Umbilical cord (tissue), 2 donors: ENCODE results near the gene HEG1. TPM values are rescaled to one million over a fixed set of nuclear protein-coding genes. Genes with fewer than 3 reads are reported as not detected.

Experiments used
- DNase-seq: peaks from one replicate; pipeline ENCODE4 v3.0.0-alpha.2; 2015; ENCODE audit warnings: low spot score
- total RNA-seq: library from RNA; depleted of rRNA; stranded (reverse); fragments of >200 nt; gene quantifications from one replicate; pipeline ENCODE4 v1.2.3, GENCODE V29; 2014; ENCODE audit warnings: low replicate concordance; ENCODE audit not compliant: insufficient read depth

Gene HEG1
- total RNA-seq, 1 donor from 2014 or later: 33.9 TPM

DNA sequence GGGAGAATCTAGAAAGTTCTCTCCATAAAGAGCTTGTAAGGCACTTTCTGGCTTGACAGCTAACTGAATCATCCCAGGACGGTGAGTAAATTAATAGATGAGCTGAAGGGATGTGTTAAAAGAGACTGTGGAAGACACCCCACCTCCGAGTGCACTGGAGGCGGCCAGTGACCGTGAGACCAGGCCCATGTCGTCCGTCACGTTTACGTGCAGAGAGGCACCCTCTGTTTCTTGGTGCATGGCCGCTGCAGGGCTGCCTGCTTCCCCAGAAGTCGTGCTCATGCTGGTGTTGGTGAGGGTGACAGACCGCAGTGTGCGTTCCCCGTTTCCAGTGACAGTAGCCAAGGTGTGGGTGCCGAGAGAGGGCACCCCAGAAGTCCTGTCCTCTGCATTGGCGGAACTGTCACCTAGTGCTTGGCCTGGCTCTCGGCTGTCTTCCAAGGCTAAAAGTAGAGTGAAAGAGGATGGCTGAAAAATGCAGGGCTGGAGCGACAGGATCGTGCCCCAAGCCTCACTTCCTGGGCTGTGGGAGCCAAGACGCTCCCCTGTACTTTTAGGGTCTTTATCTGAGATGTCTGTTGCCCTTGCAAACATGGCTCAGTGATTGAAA lies 41.1 kb downstream of the HEG1 start:
- DNase-seq: no peak

DNA sequence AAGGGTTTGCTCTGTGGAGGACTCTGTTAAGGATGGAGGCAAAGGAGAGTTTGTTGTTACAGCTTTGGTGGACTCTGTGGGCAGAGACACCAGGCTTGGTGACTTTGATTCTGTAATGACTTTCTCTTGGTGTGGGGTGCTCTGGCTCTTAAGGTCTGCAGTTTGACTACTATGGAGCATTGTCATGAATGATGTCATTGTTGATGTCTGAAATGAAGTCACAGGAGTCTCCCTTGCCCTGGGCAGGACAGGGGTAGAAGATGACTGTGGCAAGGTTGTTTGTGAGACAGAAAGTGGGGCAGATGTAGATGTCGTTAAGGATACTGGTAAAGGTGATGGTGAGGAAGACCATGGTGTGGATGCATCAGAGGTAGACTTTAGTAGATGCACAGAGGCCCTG lies 42.7 kb downstream of the HEG1 start:
- DNase-seq: no peak

DNA sequence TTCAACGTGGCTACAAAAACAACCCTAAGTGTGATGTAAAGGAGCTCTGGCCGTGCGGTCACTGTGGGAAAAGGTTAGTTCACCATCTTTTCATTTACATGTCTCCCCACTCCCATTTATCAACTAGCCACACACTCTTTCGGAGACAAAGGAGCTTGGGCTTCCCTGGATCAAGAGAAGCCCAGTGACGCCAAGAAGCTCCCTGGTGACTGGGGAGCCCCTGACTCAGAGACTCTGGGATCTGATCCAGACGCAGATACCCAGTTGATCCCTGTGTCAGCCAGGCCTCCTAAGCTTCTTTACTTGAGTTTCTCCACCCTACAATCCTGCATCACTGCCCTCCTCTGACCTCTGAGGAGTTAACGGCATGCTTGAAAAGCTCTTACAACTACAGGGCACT lies 43.9 kb downstream of the HEG1 start:
- DNase-seq: peak; percentile 81

DNA sequence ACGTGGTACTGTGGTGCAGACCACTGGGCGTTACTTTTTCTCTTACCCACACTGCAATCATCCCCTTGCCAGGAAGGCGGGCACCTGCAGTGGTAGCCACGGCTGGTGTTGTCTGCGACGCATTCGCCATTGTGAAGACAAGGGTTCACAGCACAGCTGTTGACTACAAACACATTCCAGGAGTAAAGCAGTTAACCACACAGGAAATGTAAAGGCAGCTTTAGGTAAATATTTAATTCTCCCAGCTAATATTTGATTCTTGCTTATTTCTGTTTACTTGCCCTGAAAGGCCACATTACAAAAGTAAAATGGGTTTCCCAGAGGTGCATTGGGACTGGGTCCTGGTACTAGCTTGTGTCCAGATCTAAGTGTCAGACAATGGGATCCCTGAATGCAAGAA lies 45.4 kb downstream of the HEG1 start:
- no peak for DNase-seq

- no peak for DNase-seq
These were observed 47.0 kb downstream of the HEG1 start for GRCh38 chr3:125008766-125009165.

GRCh38 chr3:125006291-125006731 lies 49.5 kb downstream of the HEG1 start:
- peak; percentile 17 for DNase-seq

DNA sequence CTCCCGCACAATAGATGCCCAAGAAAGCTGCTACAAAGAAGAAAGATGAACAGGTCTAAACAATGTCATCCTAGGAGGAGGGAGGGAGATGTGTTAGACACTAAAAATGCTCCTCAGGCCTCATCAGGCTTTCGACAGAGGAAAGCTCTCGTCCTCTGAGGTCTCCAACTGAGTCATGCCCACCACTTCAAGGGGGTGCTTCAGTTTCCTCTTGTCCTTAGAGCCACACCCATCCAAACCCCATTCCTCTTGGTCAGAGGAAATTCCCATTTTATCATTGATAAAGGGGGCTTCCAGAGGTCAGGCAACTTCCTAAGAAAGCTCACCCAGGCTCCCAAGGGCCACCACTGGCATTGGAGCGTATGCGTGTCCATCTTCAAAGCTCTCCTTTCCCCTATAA lies 50.1 kb downstream of the HEG1 start:
- no peak for DNase-seq

DNA sequence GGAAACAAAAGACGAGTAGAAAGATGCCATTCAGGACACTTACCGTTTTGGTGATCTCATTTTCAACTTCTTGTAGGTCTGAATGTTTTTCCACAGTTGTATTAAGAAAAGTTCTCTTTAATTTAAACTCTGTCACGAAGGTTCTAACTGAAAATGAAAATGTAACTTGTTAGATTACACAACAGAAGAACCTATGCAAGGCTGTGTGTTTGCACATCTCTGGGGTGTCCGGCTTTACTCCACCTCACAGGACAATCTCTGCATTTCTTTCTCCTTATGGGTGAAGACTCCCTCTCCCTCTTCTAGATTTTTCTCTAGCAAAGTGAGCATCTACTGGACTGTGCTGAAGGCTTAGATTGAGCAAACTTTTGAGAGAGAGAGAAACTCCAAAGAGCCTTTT lies 50.6 kb downstream of the HEG1 start:
- no peak for DNase-seq

GRCh38 chr3:125003859-125004595 lies 51.8 kb downstream of the HEG1 start:
- no peak for DNase-seq

DNA sequence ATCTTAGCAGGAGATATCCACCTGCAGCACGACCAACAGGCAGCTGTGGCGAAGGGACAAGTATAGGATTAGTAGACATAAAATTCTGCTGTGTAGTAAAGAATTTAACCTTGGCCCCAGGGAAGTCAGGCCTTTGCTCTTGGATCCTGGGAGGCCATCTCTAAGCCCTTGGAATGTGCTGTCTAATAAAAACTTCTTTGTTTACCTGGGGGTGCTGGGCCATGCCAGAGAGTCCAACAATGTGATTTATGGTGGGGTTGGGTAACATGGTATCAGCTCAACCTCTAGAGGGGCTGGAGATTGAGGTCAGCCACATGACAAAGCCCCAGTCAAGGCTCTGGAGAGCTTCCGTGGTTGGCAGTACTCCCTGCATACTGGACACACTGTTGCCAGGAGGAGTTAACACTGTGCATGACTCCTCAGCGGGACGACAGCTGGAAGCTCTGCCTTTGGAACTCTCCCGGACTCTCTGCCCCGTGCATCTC lies 52.4 kb downstream of the HEG1 start:
- peak; percentile 80 for DNase-seq

DNA sequence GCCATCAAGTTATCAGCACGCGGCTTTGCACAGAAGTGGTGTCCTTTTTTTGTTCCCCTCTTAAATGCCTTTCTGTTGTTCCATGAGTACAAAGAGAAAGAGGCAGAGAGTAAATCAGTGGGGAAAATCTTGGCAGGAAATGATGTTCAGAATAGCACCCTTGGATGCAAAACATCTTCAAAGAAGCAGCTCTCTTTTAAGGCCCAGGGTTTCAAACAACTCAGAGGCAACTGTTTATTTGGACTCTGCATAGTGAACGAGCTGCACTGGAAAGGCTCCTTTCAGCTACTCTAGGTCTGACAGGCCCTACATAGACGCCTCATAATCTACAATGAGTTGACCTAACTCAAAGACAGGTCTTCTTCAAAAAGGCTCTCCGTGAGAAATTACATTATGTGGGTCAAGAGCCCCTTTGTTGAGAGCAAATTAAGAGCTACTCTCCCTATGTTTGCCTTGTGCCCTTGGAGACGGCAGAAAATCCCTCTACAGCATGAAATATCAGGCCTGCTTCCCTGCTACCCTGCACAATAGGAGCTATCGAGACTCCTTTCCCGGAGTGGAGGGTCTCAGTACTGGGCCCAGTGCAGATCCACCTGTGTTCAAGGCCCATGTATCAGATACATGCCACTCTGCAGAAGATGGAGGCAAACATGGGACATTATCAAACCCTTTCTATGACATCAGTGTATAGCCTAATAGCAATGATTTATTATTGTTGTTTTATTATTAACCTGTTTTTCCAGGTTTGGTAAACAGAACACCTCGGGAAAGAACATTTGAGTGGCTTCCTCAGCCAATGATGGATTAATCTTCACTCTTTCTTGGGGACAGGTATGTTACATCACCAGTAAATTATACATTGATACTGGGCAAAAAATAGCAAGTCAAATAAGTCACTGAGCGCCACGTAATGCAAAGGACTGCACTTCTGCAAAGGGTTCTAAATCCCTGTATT lies 53.1 kb downstream of the HEG1 start:
- no peak for DNase-seq

DNA sequence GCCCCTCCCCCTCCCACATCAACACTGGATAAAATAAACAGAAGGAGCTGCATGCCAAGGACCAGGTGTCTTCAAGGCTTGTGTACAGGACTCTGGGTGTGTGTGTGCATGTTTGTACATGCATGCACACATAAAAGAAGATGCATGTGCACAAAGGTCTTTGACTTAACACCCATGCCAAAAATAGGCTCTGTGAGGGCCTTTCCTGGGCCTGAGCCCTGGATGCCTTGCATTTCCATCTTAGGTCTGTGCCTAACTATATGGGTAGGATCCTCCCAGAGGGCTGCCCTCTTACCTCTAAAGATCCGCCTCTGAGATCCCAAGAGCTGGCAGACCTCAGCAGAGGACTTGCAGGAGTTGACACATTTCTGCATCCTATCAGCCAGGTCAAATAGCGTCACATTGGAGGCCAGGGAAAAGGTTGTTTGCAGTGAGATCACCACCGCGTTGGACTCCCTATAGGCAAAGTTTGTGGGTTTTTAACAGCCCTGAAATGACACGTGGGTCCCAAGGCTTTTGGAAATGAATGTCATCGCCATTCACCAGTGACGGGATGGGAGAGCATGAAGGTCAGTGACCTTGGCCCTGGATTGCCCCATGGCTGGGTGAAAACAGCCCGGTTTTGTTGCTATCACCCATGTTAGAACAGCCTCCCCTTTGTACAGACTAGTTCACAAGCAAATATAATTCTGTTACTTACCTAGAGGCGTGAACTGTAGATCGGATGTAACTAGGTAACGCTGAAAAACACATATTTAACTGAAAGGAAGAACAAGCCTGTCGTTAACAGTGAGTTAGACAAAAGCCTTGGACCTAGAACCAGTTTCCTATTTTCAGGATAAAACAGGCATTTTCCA lies 54.0 kb downstream of the HEG1 start:
- DNase-seq: no peak

GRCh38 chr3:125000661-125001060 lies 55.1 kb downstream of the HEG1 start:
- DNase-seq: no peak

DNA sequence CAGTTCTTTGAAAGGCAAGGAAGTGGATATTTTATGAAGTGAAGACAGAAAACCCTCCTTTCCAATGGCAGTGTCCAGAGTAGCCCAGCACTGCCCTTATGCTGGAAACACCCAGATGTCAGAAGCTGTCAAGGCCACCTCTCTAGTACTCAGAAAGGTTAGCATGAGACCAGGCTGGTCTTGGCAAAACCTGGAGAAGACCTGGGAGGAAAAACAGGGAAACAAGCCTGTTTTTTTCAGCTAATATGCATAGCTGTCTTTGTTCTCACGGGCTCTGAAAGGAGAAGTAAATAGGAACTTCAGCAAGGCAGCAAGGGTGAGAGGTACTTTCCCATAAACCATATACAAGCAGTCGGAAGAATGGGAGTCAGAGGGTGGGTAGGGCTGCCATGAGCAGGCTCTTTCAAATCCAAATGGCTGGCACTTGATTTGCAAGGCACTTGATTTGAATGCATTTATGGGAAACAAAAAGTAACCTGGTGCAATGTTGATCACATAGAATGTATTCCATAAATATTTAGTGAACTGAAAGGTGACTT lies 55.8 kb downstream of the HEG1 start:
- DNase-seq: no peak

- no peak for DNase-seq
These were observed 56.5 kb downstream of the HEG1 start for GRCh38 chr3:124999317-124999716.

- DNase-seq: no peak
These were observed 57.6 kb downstream of the HEG1 start for GRCh38 chr3:124998247-124998630.

DNA sequence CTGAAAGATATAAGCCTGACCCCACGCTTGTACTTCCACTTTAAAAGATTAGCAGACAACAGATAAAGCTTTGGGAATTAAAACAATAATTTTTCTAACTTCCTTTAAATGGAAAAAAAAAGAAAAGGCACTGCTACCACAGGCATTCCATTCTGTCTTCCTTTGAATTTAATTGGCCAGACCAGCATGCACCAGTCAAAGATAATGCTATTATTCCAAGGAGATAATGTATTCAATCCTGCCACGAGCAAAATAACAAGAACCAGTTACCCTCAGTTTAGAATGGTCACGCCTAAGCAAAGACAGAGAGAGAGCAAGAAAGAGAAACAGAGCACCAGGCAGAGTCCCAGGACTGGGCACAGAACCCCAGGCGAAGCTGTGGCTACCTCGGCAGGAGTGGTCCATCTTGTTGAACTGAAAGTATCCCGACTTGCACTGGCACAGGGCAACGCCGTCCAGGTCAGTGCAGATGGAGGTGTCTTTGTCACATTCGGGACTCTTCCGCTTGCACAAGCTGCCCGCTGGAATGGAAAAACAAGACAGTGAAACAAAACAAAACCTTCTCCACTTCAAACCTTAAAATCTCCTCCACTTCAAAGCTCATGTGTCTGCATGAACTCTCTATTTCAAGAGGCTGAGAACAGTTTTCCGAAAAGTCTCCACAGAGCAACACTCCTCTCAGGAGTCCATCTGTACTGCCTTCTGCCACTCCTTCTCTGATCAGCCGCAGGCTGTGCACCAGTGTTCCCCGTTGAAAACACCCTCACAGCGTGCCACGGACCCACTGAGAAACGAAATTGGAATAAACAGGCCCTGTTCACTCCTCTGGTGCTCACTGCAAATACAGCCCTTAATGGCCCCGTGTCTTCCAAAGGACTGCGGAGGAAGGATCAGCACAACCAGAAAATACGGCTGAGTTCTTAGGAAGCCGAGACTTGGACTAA lies 58.2 kb downstream of the HEG1 start:
- no peak for DNase-seq

- DNase-seq: peak; percentile 63
These were observed 60.3 kb downstream of the HEG1 start for GRCh38 chr3:124995460-124995994.

GRCh38 chr3:124993466-124993865 lies 62.3 kb downstream of the HEG1 start:
- DNase-seq: no peak
